ENCODE data around the gene RAPGEF2. TPM values are rescaled to one million over a fixed set of nuclear protein-coding genes. Genes with fewer than 3 reads are reported as not detected.
"Not testable (repeated sequence)": the region's sequence is repeated elsewhere in the genome, so short reads cannot be mapped to it uniquely, and the experiment has no call there.

The RAPGEF2 gene
- total RNA-seq, 3 donors from 2014 or later = 47.0 to 84.0 (median 51.5) TPM

DNA sequence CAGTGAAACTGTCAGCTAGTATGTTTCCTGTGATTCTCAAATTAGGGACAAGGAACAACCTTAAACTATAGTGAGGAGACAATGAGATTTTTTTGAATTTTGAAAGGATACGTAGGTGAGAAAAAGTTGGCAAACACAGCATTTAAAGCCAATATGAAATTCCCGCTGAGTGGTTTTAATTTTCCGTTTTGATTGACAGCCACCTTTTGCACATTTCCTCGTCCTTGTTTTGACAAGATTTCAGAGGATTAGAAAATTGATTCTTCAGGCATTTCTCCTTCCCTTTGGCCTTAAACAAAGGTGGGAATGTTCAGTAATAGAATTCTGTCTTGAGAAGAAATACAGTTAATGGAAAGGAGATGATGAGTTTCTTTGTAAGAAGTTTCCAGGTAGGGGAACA lies 52.2 kb downstream of the RAPGEF2 start:
- Histone ChIP-seq H3K4me1 (no peaks in the 10 kb centered on the region), H3K36me3 (no peaks in the 10 kb centered on the region), H3K4me3 (no peak overlapping the region), H3K9me3 (no peaks in the 10 kb centered on the region), H3K27ac (no peak overlapping the region), H3K27me3 (no peaks in the 10 kb centered on the region)
- DNase-seq (ENCODE audit: low spot score in 2 of 2) = no peak
- intact Hi-C loops (cut with DNase I; ENCODE audit: low total_unique reads) = no loop called here
- TF ChIP-seq, protein P1, sequence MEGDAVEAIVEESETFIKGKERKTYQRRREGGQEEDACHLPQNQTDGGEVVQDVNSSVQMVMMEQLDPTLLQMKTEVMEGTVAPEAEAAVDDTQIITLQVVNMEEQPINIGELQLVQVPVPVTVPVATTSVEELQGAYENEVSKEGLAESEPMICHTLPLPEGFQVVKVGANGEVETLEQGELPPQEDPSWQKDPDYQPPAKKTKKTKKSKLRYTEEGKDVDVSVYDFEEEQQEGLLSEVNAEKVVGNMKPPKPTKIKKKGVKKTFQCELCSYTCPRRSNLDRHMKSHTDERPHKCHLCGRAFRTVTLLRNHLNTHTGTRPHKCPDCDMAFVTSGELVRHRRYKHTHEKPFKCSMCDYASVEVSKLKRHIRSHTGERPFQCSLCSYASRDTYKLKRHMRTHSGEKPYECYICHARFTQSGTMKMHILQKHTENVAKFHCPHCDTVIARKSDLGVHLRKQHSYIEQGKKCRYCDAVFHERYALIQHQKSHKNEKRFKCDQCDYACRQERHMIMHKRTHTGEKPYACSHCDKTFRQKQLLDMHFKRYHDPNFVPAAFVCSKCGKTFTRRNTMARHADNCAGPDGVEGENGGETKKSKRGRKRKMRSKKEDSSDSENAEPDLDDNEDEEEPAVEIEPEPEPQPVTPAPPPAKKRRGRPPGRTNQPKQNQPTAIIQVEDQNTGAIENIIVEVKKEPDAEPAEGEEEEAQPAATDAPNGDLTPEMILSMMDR (IDR thresholded peaks at IDR 0.05) = no peak
- TF ChIP-seq POLR2AphosphoS5 (IDR thresholded peaks at IDR 0.05) = no peak
- no peak for TF ChIP-seq POLR2A (IDR thresholded peaks at IDR 0.05)

DNA sequence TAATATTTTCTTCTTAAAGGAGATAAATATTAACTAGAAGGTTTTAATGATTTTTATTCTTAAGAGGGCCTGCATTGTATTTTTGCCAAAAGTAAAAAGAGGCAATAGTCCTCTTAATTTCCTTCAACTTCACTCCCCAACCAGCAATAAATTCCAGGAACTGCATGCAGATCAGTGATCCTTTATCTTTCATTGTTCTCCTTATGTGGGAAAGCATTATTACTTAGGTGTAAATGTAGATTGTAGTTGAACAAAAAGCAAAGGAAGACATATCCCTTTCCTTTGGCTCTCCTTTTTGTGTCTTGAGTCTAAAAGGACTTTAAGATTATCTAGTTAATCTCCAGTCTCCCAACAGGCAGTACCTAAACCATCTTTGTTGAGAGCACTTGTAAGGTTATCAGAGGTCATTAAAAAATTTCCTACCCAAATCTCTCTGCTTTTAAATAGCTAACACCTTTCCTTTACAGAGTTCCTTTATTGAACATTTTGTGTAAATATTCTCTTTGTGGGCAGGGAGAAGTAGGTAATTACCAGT lies 55.3 kb downstream of the RAPGEF2 start:
- H3K27me3 ChIP-seq = no peaks in the 10 kb centered on the region
- H3K36me3 ChIP-seq = no peaks in the 10 kb centered on the region
- TF ChIP-seq, protein P1 (IDR thresholded peaks at IDR 0.05) = no peak
- TF ChIP-seq POLR2AphosphoS5 (IDR thresholded peaks at IDR 0.05) (no peak), POLR2A (IDR thresholded peaks at IDR 0.05) (no peak)
- no peak for DNase-seq (ENCODE audit: low spot score in 2 of 2)
- no peaks in the 10 kb centered on the region for H3K4me1 ChIP-seq
- H3K27ac ChIP-seq = no peak overlapping the region
- intact Hi-C loops (cut with DNase I; ENCODE audit: low total_unique reads) = no loop called here
- H3K9me3 ChIP-seq = no peaks in the 10 kb centered on the region
- H3K4me3 ChIP-seq = no peak overlapping the region

DNA sequence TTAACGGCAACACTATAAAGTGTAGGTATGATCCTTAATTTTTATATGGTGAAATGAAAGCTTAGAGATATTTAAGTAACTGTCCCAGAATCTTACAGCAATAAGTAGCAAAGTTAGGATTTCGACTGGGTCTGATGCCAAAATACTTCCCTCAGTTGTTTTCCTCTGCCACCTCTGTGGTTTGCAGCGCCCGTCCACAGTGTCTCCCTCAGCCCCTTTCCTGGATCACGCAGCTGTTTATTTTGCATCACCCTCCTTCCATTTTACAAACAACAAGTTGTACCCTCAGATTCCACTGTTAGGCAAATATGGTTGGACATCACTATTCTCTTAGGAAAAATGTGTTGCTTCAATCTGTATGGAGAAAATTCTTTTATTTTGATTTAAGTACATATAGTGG lies 56.1 kb downstream of the RAPGEF2 start:
- DNase-seq (ENCODE audit: low spot score in 2 of 2) = no peak
- TF ChIP-seq POLR2AphosphoS5 (IDR thresholded peaks at IDR 0.05) (no peak), POLR2A (IDR thresholded peaks at IDR 0.05) (no peak)
- TF ChIP-seq, protein P1 (IDR thresholded peaks at IDR 0.05) = no peak
- no peak overlapping the region for H3K4me3 ChIP-seq
- H3K36me3 ChIP-seq = no peaks in the 10 kb centered on the region
- intact Hi-C loops (cut with DNase I; ENCODE audit: low total_unique reads) = no loop called here
- H3K27ac ChIP-seq = no peak overlapping the region
- no peaks in the 10 kb centered on the region for H3K9me3 ChIP-seq
- H3K4me1 ChIP-seq = no peaks in the 10 kb centered on the region
- no peaks in the 10 kb centered on the region for H3K27me3 ChIP-seq

DNA sequence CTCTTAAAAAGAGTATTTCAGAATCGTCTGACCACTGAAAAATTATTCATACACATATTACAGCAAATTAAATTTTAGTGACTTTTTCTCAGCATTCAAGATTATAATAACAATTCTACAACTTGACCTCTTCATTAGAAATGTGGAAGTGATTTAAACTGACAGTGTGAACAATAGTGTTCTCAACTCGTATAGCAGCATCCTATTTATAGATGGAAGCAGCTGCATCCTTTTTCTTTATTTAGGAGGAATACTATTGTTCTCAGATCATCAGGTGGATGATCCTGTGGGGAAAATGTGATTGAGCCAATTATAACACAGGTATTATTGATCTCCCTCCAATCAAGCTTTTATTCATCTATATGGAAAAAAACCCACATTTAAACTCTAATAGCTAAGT lies 56.7 kb downstream of the RAPGEF2 start:
- Histone ChIP-seq H3K36me3 (no peaks in the 10 kb centered on the region), H3K4me1 (no peaks in the 10 kb centered on the region), H3K4me3 (no peak overlapping the region), H3K27me3 (no peaks in the 10 kb centered on the region), H3K9me3 (no peaks in the 10 kb centered on the region), H3K27ac (no peak overlapping the region)
- DNase-seq (ENCODE audit: low spot score in 2 of 2) = no peak
- intact Hi-C loops (cut with DNase I; ENCODE audit: low total_unique reads) = no loop called here
- TF ChIP-seq, protein P1 (IDR thresholded peaks at IDR 0.05) = no peak
- TF ChIP-seq POLR2AphosphoS5 (IDR thresholded peaks at IDR 0.05) (no peak), POLR2A (IDR thresholded peaks at IDR 0.05) (no peak)

DNA sequence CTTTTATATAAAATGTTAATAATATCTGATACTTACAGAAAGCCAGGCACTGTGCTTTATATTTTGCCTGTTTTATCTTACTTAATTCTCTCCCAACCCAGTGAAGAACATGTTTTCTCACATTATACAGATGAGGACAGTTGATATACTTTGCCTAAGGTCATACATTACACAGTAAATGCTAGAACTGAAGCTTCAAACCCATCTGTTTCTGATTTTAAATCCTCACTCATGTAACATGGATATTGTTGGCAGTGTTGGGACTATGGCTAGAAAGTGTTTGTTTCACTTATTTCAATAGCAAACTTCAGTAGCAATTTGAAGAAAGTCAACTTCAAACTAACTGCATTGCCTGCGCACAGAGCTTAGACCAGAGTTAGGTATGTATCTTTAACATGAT lies 57.4 kb downstream of the RAPGEF2 start:
- Histone ChIP-seq H3K27ac (no peak overlapping the region), H3K36me3 (no peaks in the 10 kb centered on the region), H3K4me3 (no peak overlapping the region), H3K27me3 (no peaks in the 10 kb centered on the region), H3K4me1 (no peaks in the 10 kb centered on the region), H3K9me3 (no peaks in the 10 kb centered on the region)
- intact Hi-C loops (cut with DNase I; ENCODE audit: low total_unique reads) = no loop called here
- TF ChIP-seq POLR2A (IDR thresholded peaks at IDR 0.05) (no peak), POLR2AphosphoS5 (IDR thresholded peaks at IDR 0.05) (no peak)
- TF ChIP-seq, protein P1 (IDR thresholded peaks at IDR 0.05) = no peak
- no peak for DNase-seq (ENCODE audit: low spot score in 2 of 2)

DNA sequence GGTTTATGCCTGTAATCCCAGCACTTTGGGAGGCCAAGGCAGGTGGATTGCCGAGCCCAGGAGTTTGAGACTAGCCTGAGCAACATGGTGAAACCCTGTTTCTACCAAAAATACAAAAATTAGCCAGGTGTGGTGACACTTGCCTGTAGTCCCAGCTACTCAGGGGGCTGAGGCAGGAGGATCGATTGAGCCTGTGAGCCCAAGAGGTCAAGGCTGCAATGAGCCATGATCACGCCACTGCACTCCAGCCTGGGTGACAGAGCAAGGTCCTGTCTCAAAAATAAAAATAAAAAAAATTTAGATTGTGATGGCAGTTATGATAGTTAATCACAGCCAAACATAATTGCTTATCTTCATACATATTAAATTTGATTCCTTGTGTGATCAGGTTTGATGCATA lies 58.6 kb downstream of the RAPGEF2 start:
- DNase-seq (ENCODE audit: low spot score in 2 of 2); intact Hi-C loops (cut with DNase I; ENCODE audit: low total_unique reads); H3K9me3 ChIP-seq; H3K4me3 ChIP-seq; H3K27ac ChIP-seq; H3K36me3 ChIP-seq; H3K4me1 ChIP-seq; H3K27me3 ChIP-seq: not testable (repeated sequence)

Measured in breast epithelium (tissue), 4 donors.